Stimulated activated memory B cell treated with anti-CD40 and anti-IgM and Interleukin-4, amounts not matched to agents 10 μg/mL and 1 μg/mL and 100 μg/mL, for 72 hours (primary cell): Measurements from ENCODE around the gene LMX1A.

Experiments used
- ATAC-seq: fragments of 150-1000 bp; cut with Tn5 transposase; 2 replicates; pipeline ENCODE4 v1.10.0; 2021
- H3K27ac Mint-ChIP-seq: one replicate; pipeline ENCODE4 v1.8.0; 2022; ENCODE audit warnings: mild to moderate bottlenecking, mixed read lengths
- H3K27me3 Mint-ChIP-seq: one replicate; pipeline ENCODE4 v1.8.0; 2022; ENCODE audit warnings: mixed read lengths
- H3K36me3 Mint-ChIP-seq: one replicate; pipeline ENCODE4 v1.8.0; 2022; ENCODE audit warnings: mixed read lengths
- H3K4me1 Mint-ChIP-seq: one replicate; pipeline ENCODE4 v1.8.0; 2022; ENCODE audit warnings: mixed read lengths
- H3K4me3 Mint-ChIP-seq: one replicate; pipeline ENCODE4 v1.8.0; 2022; ENCODE audit warnings: mild to moderate bottlenecking, moderate library complexity, mixed read lengths
- H3K9me3 Mint-ChIP-seq: one replicate; pipeline ENCODE4 v1.8.0; 2022; ENCODE audit warnings: mixed read lengths

The LMX1A gene

DNA sequence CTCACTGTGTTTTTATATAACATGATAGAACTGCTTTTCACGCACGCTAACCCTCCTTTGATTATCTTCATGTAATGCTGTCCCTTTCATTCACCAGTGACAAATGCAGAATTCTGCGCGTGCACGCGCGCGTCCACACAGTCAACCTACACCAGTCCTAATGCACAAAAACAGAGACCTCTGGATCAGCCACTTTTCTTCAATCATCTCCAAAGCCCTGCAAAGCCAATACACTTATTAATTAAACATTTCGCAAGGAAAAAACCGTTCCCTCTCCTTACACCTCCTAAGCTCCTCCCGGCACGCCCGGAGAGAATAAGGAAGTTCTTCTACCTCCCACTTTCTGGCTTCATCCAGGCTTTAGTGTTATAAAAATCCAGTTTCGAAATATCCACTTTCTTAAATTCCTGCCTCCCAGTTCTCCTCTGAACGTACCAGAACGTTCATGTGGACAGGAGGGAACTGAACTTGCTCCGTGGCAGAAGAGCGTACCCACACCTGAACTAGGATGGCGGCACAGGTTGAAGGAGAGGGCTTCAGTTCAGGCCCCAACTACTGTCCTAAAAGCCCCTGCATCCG lies 4.6 kb downstream of the LMX1A start:
- H3K4me1 Mint-ChIP-seq: peaks cover 17% of the 10 kb centered on the region
- H3K4me3 Mint-ChIP-seq: peak overlapping the region; percentile 9
- ATAC-seq: no peak
- H3K27ac Mint-ChIP-seq: no peak overlapping the region
- peaks cover 93% of the 10 kb centered on the region for H3K27me3 Mint-ChIP-seq
- H3K9me3 Mint-ChIP-seq: no peaks in the 10 kb centered on the region
- H3K36me3 Mint-ChIP-seq: no peaks in the 10 kb centered on the region

DNA sequence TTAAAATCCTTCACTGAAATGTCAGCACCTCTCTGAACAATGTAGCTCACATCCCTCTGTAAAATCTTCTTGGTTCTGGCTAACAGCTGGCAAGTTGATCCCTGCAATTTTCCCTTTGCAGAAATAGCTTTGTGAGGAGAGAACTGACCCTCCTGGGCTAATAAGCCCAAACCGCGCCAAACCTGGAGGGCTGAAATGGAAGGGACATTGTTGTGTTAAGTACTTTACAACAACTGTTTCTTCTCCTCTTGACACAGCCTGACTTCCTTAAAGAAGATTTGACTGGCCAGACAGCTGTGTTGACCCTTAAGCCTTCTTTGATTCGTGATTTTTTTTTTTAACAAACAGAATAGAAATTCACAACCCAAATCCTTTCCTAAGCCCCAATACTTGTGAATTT lies 5.7 kb downstream of the LMX1A start:
- no peaks in the 10 kb centered on the region for H3K9me3 Mint-ChIP-seq
- H3K4me1 Mint-ChIP-seq: peaks cover 17% of the 10 kb centered on the region
- peaks cover 92% of the 10 kb centered on the region for H3K27me3 Mint-ChIP-seq
- no peak for ATAC-seq
- no peak overlapping the region for H3K4me3 Mint-ChIP-seq
- no peaks in the 10 kb centered on the region for H3K36me3 Mint-ChIP-seq
- no peak overlapping the region for H3K27ac Mint-ChIP-seq

DNA sequence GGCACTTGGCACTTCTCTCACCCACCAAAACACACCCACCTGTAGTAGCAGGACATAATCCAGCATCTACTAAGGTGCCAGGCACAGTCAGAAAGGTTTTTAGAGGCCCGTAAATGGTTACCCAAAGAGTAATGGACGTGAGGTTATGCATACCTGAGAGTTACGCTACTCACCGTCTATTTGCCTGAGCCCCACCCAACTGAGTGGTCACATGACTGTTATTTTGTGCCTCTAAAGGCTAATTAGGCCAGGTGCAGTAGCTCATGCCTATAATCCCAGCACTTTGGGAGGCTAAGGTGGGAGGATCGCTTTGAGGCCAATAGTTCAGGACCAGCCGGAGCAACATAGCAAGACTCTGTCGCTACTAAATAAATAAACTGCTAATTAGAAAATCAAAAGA lies 11.0 kb downstream of the LMX1A start:
- no peak for ATAC-seq
- peaks cover 78% of the 10 kb centered on the region for H3K27me3 Mint-ChIP-seq
- no peak overlapping the region for H3K4me3 Mint-ChIP-seq
- H3K27ac Mint-ChIP-seq: no peak overlapping the region
- H3K9me3 Mint-ChIP-seq: no peaks in the 10 kb centered on the region
- no peaks in the 10 kb centered on the region for H3K36me3 Mint-ChIP-seq
- H3K4me1 Mint-ChIP-seq: no peaks in the 10 kb centered on the region

DNA sequence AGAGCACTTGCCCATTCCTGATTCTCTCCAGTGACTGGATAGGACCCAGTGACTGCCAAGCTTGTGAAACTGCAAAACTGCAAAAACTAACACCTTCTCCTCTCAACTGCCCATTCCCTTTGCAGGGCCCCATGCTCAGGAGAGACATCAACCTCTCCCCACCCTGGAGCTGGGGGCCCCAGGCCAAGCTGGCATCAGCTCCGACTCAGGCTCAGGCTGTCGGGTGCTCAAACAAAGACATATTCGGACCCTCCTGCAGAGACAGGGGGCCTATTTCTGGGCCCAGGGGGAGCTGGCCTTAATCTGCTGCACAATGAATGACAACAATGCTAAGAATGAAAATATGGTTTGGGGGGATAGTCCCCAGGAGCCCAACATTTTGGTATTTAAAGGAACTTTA lies 11.8 kb downstream of the LMX1A start:
- H3K9me3 Mint-ChIP-seq: no peaks in the 10 kb centered on the region
- no peak overlapping the region for H3K27ac Mint-ChIP-seq
- no peak for ATAC-seq
- H3K36me3 Mint-ChIP-seq: no peaks in the 10 kb centered on the region
- no peaks in the 10 kb centered on the region for H3K4me1 Mint-ChIP-seq
- no peak overlapping the region for H3K4me3 Mint-ChIP-seq
- H3K27me3 Mint-ChIP-seq: peaks cover 83% of the 10 kb centered on the region

DNA sequence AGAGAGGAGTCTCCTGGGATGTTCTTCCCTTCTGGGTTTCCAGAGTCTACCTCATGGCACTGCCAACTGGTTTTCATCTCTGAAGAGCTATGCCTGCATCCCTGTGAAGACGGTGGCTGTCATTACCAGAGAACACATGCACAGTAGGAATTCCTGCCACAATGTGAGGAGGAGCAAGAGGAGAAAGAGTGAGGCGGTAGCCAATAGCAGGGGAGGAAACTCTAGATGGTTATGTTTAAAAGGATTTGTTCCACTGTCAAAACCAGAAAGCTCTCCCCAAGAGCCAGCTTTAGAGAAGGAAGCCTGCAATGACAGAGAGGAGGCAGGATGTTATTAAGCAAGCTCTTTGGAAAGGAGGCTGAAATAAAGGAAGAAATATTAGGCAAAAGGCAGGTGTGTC lies 12.3 kb downstream of the LMX1A start:
- no peaks in the 10 kb centered on the region for H3K36me3 Mint-ChIP-seq
- no peak for ATAC-seq
- no peak overlapping the region for H3K4me3 Mint-ChIP-seq
- peaks cover 80% of the 10 kb centered on the region for H3K27me3 Mint-ChIP-seq
- no peak overlapping the region for H3K27ac Mint-ChIP-seq
- H3K9me3 Mint-ChIP-seq: no peaks in the 10 kb centered on the region
- H3K4me1 Mint-ChIP-seq: no peaks in the 10 kb centered on the region

DNA sequence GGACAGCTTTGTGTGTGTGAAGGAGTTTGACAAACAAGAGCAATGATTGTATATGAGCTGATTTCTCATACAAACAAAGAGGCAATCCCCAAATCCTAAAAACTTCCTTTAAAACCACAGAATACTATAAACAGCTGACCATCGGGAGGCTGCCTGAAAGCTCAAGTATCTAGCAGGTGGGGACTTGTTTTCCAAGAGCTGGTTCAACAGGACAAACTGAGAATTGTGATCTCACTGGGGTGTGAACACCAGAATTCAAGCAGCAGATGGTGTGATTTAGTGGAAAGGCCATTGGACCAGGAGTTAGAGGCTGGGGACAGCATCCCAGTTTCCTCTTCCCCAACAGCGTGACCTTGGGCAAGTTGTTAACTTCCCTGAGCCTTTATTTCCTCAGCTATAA lies 13.9 kb downstream of the LMX1A start:
- ATAC-seq: no peak
- Mint-ChIP-seq H3K27ac (no peak overlapping the region), H3K36me3 (no peaks in the 10 kb centered on the region), H3K27me3 (peaks cover 64% of the 10 kb centered on the region), H3K9me3 (no peaks in the 10 kb centered on the region), H3K4me3 (no peak overlapping the region), H3K4me1 (no peaks in the 10 kb centered on the region)

DNA sequence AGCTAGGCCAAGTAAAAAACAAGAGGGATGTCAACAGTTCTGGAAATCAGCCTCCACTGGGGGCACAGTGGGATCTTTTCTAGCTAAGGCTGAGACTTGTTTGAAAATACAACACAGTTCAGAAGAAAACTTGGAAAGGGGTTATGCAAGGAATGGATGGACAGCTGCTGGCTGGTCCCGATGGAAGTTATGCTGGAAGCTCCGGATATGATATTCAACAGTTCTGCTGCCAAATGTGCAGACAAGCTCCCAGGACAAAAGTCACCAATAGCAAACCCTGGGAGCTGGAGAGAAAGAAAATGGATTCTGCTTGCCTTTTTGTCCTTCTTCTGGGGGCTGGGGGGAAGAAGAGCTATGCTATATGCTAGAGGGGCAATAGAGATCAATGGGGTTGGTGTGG lies 14.3 kb downstream of the LMX1A start:
- peaks cover 59% of the 10 kb centered on the region for H3K27me3 Mint-ChIP-seq
- H3K4me3 Mint-ChIP-seq: no peak overlapping the region
- no peak overlapping the region for H3K27ac Mint-ChIP-seq
- H3K4me1 Mint-ChIP-seq: no peaks in the 10 kb centered on the region
- H3K36me3 Mint-ChIP-seq: no peaks in the 10 kb centered on the region
- no peak for ATAC-seq
- no peaks in the 10 kb centered on the region for H3K9me3 Mint-ChIP-seq

DNA sequence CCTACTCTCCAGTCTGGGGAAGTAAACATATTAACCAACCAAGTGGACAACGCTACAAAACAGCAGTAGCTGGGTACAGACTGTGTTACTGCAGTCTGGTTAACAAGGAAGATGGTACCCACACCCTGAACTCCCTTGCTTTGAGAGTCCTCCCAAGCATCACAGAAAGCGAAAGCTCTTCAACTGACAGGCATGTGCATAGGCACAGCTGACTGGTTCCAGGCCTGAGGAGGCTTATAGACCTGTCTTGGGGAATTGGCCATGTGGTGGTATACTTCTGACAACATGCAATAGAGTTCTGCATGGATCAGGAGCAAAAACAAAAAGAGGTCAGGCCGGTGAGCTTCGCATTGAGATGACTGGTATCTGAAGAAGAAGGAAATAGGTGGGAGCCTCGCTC lies 17.4 kb downstream of the LMX1A start:
- H3K4me3 Mint-ChIP-seq: no peak overlapping the region
- H3K27me3 Mint-ChIP-seq: peaks cover 34% of the 10 kb centered on the region
- no peaks in the 10 kb centered on the region for H3K4me1 Mint-ChIP-seq
- H3K27ac Mint-ChIP-seq: no peak overlapping the region
- H3K9me3 Mint-ChIP-seq: no peaks in the 10 kb centered on the region
- ATAC-seq: no peak
- no peaks in the 10 kb centered on the region for H3K36me3 Mint-ChIP-seq

DNA sequence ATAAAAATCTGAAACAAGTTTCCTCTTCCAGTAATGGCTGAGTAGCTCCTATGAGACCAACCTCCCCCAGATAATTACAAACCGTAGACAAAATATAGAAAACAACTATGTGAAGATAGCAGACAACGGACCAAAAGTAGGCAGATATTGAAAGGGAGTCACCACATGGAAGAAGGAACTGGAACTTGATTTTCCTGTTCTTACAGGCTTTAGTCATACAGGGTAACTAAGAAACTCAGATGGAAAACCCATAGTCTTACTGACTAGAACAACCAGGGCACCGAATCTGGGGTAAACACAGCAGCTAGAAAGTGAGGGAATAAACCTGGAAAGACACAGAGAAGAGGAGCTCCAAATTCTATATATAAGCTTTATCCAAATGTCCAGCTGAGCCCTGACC lies 26.0 kb downstream of the LMX1A start:
- no peak for ATAC-seq
- H3K9me3 Mint-ChIP-seq: no peaks in the 10 kb centered on the region
- no peaks in the 10 kb centered on the region for H3K4me1 Mint-ChIP-seq
- H3K4me3 Mint-ChIP-seq: no peak overlapping the region
- no peaks in the 10 kb centered on the region for H3K36me3 Mint-ChIP-seq
- H3K27me3 Mint-ChIP-seq: peaks cover 22% of the 10 kb centered on the region
- H3K27ac Mint-ChIP-seq: no peak overlapping the region

DNA sequence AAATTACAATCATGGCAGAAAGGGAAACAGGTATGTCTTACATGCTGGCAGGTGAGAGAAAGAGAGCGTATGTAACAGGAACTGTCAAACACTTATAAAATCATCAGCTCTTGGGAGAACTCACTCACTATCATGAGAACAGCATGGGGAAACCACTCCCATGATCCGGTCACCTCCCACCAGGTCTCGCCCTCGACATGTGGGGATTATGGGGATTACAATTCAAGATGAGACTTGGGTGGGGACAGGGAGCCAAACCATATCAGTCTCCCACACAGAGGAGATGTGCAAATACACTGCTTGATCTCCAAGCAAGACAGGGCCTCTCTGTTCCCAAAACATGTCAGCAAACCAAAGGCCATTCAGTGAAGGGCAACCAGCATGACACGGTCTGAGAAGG lies 27.4 kb downstream of the LMX1A start:
- Mint-ChIP-seq H3K27me3 (peaks cover 22% of the 10 kb centered on the region), H3K4me1 (no peaks in the 10 kb centered on the region), H3K36me3 (no peaks in the 10 kb centered on the region), H3K4me3 (no peak overlapping the region), H3K9me3 (no peaks in the 10 kb centered on the region), H3K27ac (no peak overlapping the region)
- ATAC-seq: no peak

DNA sequence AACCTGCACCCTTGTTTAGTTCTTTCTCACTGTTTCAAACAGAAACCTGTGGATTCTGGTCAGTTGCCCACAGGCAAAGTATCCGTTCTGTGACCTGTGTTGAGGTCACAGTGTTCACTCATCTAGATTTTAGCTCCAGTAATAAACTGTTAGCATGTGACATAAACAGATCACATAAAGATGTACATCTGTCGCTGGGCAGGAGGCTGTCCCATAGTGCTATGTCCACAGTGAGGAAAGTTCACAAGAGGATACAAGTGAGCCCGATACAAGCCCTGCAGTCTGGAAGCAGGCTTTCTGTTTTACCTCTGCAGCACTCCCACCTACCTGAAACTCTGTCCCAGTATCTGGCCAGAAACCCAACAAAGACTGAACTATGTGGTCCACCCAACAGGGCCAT lies 28.4 kb downstream of the LMX1A start:
- no peak for ATAC-seq
- Mint-ChIP-seq H3K27ac (no peak overlapping the region), H3K4me3 (no peak overlapping the region), H3K36me3 (no peaks in the 10 kb centered on the region), H3K4me1 (no peaks in the 10 kb centered on the region), H3K9me3 (no peaks in the 10 kb centered on the region), H3K27me3 (peaks cover 30% of the 10 kb centered on the region)

DNA sequence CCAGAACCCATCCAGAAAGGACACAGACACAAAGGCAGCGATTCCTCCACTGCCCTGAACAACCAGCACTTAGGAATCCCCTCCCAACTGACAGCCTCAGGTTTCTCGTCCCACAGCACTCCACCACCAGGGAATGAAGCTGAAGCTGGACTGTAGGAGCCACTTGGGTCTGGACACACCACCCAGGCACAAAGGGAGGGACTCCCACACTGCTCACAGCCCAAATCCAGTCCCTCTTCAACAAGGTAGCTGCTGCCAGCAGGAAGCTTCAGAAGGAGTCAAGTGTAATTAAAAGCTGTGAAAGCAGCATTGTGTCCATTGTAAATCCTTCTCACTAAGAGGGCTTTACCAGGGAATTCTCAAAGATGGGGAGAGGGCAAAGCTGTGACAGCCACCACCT lies 29.0 kb downstream of the LMX1A start:
- H3K4me1 Mint-ChIP-seq: no peaks in the 10 kb centered on the region
- H3K36me3 Mint-ChIP-seq: no peaks in the 10 kb centered on the region
- no peaks in the 10 kb centered on the region for H3K9me3 Mint-ChIP-seq
- no peak overlapping the region for H3K27ac Mint-ChIP-seq
- ATAC-seq: no peak
- H3K27me3 Mint-ChIP-seq: peaks cover 30% of the 10 kb centered on the region
- H3K4me3 Mint-ChIP-seq: no peak overlapping the region

DNA sequence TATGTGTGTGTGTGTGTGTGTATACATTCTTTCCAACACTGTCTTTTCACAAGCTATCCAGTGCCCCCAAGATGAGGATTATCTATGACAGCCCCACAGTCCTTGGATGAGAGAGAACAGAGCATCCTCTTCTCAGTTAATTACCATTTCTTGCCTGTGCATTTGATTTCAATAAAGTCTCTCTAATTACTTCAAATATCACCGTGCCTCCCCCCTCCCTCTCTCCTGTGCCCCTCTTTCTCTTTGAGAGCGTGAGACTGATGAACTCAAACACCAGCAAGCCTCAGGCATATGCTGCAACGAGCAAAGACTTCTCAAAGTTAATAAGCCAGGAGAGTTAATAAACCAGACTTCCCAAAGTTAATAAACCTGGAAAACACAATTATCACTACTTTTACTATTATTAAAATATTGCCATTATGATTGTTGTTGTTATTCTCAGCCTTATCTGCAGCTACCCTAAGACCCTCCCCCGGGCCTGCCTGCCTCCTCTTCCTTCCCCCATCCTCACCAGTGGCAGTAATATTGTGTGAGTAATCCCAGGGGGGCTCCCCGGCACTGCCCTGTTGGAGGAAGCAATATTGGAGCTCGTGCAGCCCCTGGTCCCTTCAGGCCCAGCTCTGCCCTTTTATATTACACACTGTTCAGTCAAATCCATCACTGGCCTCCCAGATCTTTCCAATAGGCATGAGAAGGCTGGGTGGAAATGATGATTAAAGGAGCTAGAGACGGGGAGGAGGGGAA lies 30.9 kb downstream of the LMX1A start:
- peaks cover 2% of the 10 kb centered on the region for H3K9me3 Mint-ChIP-seq
- H3K4me3 Mint-ChIP-seq: no peak overlapping the region
- no peak overlapping the region for H3K27ac Mint-ChIP-seq
- no peaks in the 10 kb centered on the region for H3K4me1 Mint-ChIP-seq
- ATAC-seq: no peak
- no peaks in the 10 kb centered on the region for H3K36me3 Mint-ChIP-seq
- peaks cover 30% of the 10 kb centered on the region for H3K27me3 Mint-ChIP-seq

DNA sequence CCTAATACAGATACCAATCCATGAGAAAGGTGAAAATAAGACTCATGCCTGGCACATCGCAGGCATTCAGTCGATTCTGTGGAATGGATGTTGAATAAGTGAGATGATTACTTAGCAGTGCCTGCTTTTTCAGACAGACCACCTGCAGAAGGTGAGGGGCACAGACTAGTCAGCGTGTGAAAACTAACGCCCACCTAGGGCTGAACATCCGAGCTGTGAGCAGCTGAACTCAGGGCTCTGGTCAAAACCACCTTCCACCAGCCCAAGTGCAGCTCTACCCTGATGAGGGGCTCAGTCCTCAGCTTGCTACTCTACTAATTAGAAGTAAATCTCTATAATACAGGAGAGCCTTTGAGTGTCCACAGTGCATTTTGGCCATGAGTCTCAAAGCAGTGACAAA lies 32.5 kb downstream of the LMX1A start:
- H3K27ac Mint-ChIP-seq: no peak overlapping the region
- peaks cover 36% of the 10 kb centered on the region for H3K27me3 Mint-ChIP-seq
- no peak overlapping the region for H3K4me3 Mint-ChIP-seq
- H3K4me1 Mint-ChIP-seq: no peaks in the 10 kb centered on the region
- ATAC-seq: no peak
- H3K36me3 Mint-ChIP-seq: no peaks in the 10 kb centered on the region
- H3K9me3 Mint-ChIP-seq: peaks cover 2% of the 10 kb centered on the region

DNA sequence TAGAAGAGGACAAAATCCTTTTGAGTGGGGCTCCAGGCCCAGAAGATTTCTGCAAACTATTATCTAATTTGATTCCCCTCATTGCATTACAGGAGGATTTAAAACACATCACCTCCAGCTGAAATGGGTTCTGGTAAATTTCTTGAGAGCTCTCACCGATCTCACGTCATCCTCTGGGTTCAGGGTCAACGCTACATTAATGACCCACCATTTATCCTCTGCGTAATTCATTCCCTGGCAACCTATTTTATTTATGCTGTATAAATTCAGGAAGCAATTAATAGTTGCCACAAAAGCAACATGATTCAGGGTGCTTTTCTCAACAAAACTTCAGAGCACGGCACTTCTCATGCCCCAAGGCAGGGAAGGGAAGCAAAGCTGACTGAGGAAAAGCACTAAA lies 38.9 kb downstream of the LMX1A start:
- no peaks in the 10 kb centered on the region for H3K4me1 Mint-ChIP-seq
- no peak overlapping the region for H3K27ac Mint-ChIP-seq
- H3K36me3 Mint-ChIP-seq: no peaks in the 10 kb centered on the region
- H3K4me3 Mint-ChIP-seq: no peak overlapping the region
- peaks cover 44% of the 10 kb centered on the region for H3K27me3 Mint-ChIP-seq
- ATAC-seq: no peak
- peaks cover 2% of the 10 kb centered on the region for H3K9me3 Mint-ChIP-seq

DNA sequence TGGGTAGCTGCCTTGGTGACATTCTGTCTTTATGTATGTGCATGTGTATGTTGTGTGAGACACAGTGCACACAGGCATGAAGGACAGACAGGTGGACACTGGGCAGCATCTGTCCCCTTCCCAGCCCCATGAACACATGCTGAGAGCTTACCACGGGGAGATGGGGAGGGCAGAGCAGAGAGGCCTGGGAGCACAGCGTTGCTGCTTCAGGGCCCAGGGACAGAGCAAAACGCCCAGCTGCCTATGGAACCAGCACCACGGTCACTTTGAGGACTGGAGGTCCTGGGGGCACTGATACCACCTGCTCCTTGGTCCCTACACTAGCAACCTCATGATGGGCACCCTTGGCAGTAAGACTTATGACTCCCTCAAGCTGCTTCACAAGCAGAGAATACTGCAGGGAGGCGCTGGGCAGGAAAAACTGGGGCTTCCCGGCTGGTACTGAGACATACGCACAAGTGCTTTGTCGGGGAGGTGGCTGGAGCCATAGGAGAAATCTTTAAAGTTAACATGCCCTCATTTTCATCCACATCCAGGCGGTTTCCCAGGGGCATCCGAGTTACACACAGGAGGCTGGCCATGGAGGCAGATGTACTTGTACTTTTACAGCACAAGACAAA lies 40.3 kb downstream of the LMX1A start:
- no peak for ATAC-seq
- peaks cover 44% of the 10 kb centered on the region for H3K27me3 Mint-ChIP-seq
- H3K9me3 Mint-ChIP-seq: peaks cover 4% of the 10 kb centered on the region
- no peaks in the 10 kb centered on the region for H3K36me3 Mint-ChIP-seq
- no peak overlapping the region for H3K27ac Mint-ChIP-seq
- H3K4me3 Mint-ChIP-seq: no peak overlapping the region
- H3K4me1 Mint-ChIP-seq: no peaks in the 10 kb centered on the region
